Measurements from ENCODE around the gene PURA. TPM values are rescaled to one million over a fixed set of nuclear protein-coding genes. Genes with fewer than 3 reads are reported as not detected.

Gene PURA
- total RNA-seq, 1 experiment from 2014 or later, result 3.6 TPM

DNA sequence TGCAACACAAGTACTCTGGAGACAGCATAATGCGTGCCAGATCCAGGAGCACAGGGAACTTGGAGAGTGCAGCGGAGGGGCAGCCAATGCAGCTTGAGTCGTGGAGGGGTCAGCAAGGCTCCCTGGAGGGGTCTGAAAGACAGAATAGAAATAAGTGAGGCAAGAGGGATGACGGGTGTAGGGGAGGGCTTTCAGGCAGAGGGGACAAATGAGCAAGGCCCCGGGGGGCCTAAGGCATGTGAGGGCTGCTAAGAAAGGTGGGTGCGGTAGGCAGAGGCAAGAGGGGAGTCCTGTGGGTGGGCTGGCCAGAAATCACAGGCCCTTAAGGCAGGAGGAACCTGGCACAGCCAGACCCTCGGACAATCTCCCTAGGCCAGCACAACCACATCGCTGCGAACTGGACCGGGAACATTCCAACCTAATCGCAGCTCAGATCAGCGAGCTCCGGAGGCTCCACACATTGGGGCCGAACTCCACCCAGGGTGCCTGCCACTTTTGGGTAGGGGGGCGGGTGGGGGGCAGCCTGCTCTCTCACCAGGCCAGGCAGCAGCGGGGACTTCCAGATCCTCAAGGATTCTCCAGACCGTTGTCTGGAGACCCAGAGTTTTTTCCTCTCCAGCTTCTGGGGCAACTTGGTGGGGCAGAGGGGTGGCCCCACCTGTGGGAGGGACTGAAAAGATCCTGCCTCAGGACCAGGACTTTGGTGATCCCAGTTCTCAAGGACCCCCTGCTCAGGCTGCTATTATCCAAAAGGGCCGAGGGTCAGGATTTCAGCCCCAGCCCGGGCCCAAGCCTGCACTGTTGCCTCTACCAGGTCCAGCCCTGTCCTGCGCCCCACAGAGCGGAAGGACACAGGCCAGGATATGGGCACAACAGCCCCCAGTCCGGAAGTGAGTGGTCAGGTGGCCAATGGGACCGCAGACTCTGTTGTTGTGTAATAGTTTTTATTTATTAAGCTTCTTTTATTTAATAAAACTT, 38.4 kb downstream of the PURA start:
- Histone ChIP-seq H2AFZ (ENCODE audit: low read length) (no peak overlapping the region), H2AK5ac (ENCODE audit: insufficient read length, low read length) (no peak overlapping the region), H3K4ac (ENCODE audit: low read depth, low read length) (no peak overlapping the region), H2BK15ac (ENCODE audit: low read depth, low read length) (no peak overlapping the region), H3K27ac (ENCODE audit: insufficient read length, low read depth, low read length) (no peak overlapping the region), H2BK20ac (ENCODE audit: low read depth, low read length, poor library complexity, severe bottlenecking) (no peak overlapping the region), H3K23me2 (ENCODE audit: insufficient read length, low read depth, low read length, poor library complexity, severe bottlenecking) (peaks cover 1% of the 10 kb centered on the region), H3T11ph (ENCODE audit: low read length) (no peak overlapping the region), H3K56ac (ENCODE audit: insufficient read length, low read depth, low read length) (no peak overlapping the region), H2BK12ac (ENCODE audit: insufficient read length, low read depth, low read length) (no peak overlapping the region), H3K4me2 (ENCODE audit: insufficient read depth, insufficient read length, low read length) (no peak overlapping the region), H3K79me1 (ENCODE audit: insufficient read depth, low read depth, low read length, poor library complexity, severe bottlenecking) (no peaks in the 10 kb centered on the region), H4K8ac (replicated peaks; ENCODE audit: insufficient read length, low read depth, low read length) (no peak overlapping the region), H3K27me3 (ENCODE audit: insufficient read depth, low read length) (peaks cover 7% of the 10 kb centered on the region), H2BK5ac (ENCODE audit: insufficient read length, low read length) (no peak overlapping the region), H2BK120ac (ENCODE audit: low read depth, low read length, poor library complexity, severe bottlenecking) (no peak overlapping the region), H3K79me2 (ENCODE audit: insufficient read depth, low read length) (no peaks in the 10 kb centered on the region), H3K9ac (ENCODE audit: extremely low read depth, insufficient read length, low read length) (no peak overlapping the region), H4K91ac (ENCODE audit: insufficient read length, low read depth, low read length) (no peak overlapping the region), H3K4me1 (ENCODE audit: insufficient read depth, low read length) (no peaks in the 10 kb centered on the region; the same call in 1 of the 2 replicates), H3K23ac (ENCODE audit: insufficient read length, low read depth, low read length) (no peak overlapping the region), H3K14ac (ENCODE audit: insufficient read depth, low read length) (no peak overlapping the region; the same call in 1 of the 2 replicates), H3K9me3 (ENCODE audit: control insufficient read depth, low read depth, low read length) (no peaks in the 10 kb centered on the region), H4K20me1 (ENCODE audit: control insufficient read depth, insufficient read depth, insufficient read length) (no peaks in the 10 kb centered on the region), H4K5ac (ENCODE audit: insufficient read length, low read depth, low read length) (no peak overlapping the region), H3K18ac (ENCODE audit: insufficient read length, low read depth, low read length) (no peak overlapping the region)
- DNase-seq, result no peak
- no peak overlapping the region; a peak in 1 of 7 replicates for H3K27ac Mint-ChIP-seq
- H3K9me3 Mint-ChIP-seq, result no peaks in the 10 kb centered on the region; a peak in 1 of 5 replicates
- no peak overlapping the region for H3K4me3 Mint-ChIP-seq
- H3K36me3 Mint-ChIP-seq (ENCODE audit: insufficient read depth in 1 of 3, low read depth in 3 of 3), result no peaks in the 10 kb centered on the region
- WGBS (ENCODE audit: extremely low coverage, insufficient read length, low lambda C conversion rate), result no CpG with 5 or more reads among the region's 23 CpGs
- H3K4me1 Mint-ChIP-seq, result peaks cover 26 to 36% of the 10 kb centered on the region in 2 experiments
- H3K27me3 Mint-ChIP-seq (ENCODE audit: low read depth), result peaks cover 28% of the 10 kb centered on the region
- TF ChIP-seq, protein P1, sequence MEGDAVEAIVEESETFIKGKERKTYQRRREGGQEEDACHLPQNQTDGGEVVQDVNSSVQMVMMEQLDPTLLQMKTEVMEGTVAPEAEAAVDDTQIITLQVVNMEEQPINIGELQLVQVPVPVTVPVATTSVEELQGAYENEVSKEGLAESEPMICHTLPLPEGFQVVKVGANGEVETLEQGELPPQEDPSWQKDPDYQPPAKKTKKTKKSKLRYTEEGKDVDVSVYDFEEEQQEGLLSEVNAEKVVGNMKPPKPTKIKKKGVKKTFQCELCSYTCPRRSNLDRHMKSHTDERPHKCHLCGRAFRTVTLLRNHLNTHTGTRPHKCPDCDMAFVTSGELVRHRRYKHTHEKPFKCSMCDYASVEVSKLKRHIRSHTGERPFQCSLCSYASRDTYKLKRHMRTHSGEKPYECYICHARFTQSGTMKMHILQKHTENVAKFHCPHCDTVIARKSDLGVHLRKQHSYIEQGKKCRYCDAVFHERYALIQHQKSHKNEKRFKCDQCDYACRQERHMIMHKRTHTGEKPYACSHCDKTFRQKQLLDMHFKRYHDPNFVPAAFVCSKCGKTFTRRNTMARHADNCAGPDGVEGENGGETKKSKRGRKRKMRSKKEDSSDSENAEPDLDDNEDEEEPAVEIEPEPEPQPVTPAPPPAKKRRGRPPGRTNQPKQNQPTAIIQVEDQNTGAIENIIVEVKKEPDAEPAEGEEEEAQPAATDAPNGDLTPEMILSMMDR (conservative IDR thresholded peaks at IDR 0.05), result no peak
